Kidney (tissue), 14 donors: ENCODE results near the gene ARVCF. TPM values are rescaled to one million over a fixed set of nuclear protein-coding genes. Genes with fewer than 3 reads are reported as not detected.

Experiments
- DNase-seq, 5 donors: peaks; one replicate each; pipeline ENCODE4 v3.0.0-alpha.2; 2013 to 2020
- FAIRE-seq: peaks from 2 replicates; lab custom pipeline; 2012; peaks lifted over from hg19 to GRCh38; lab: Jason Lieb, UNC
- H3K27ac ChIP-seq, 2 donors: one replicate each; pipeline ENCODE4 v1.7.0; 2013; ENCODE audit warnings: low read depth in 2 of 2, low read length in 2 of 2, inconsistent platforms in 1 of 2
- H3K27me3 ChIP-seq: one replicate; pipeline ENCODE4 v1.7.1; 2013; ENCODE audit warnings: low read length, inconsistent platforms; ENCODE audit not compliant: control insufficient read depth, insufficient read depth
- H3K36me3 ChIP-seq, 3 donors: one replicate each; pipeline versions ENCODE4 v1.7.0 to v1.7.1; 2013; ENCODE audit warnings: low read length in 3 of 3, control low read depth in 1 of 3, inconsistent platforms in 1 of 3; ENCODE audit not compliant: insufficient read depth in 3 of 3, control insufficient read depth in 2 of 3
- H3K4me1 ChIP-seq, 3 donors: one replicate each; pipeline versions ENCODE4 v1.7.0 to v1.7.1; 2013; ENCODE audit warnings: low read length in 3 of 3, inconsistent platforms in 1 of 3, low read depth in 1 of 3; ENCODE audit not compliant: control insufficient read depth in 2 of 3, insufficient read depth in 2 of 3
- H3K4me3 ChIP-seq, 3 donors: one replicate each; pipeline versions ENCODE4 v1.7.0 to v1.8.1; 2013; ENCODE audit warnings: low read length in 3 of 3, control low read depth in 1 of 3, inconsistent platforms in 1 of 3
- H3K9ac ChIP-seq, 3 donors: one replicate each; pipeline versions ENCODE4 v1.7.0 to v1.7.1; 2013; ENCODE audit warnings: low read length in 3 of 3, control low read depth in 1 of 3, inconsistent platforms in 1 of 3
- H3K9me3 ChIP-seq, 3 donors: one replicate each; pipeline versions ENCODE4 v1.7.0 to v1.7.1; 2013; ENCODE audit warnings: low read length in 3 of 3, control low read depth in 1 of 3, inconsistent platforms in 1 of 3; ENCODE audit not compliant: control insufficient read depth in 2 of 3, insufficient read depth in 1 of 3
- intact Hi-C: fragments of 100-400 bp; cut with DNase I; formaldehyde crosslinking; loops from one replicate; pipeline ENCODE4 v1.11.1; 2022
- polyA plus RNA-seq: library from polyadenylated mRNA; stranded (reverse); fragments of 350-450 nt; fragmentation: Illumina TruSeq; extraction: RNeasy Lipid Tissue Mini Kit (QIAGEN cat#74804); gene quantifications from one replicate; pipeline ENCODE4 v1.2.3, GENCODE V29; 2014; ENCODE audit warnings: low read depth, low replicate concordance; ENCODE audit not compliant: insufficient read depth
- total RNA-seq: library from RNA; stranded (reverse); fragmentation: NEBNext Ultra II Directional; extraction: Animal tissue kit (Norgen Biotek cat#: 25700); gene quantifications from one replicate; pipeline ENCODE4 v1.2.1, GENCODE V29; 2021
- TF ChIP-seq, protein P1 (sequence below): IDR thresholded peaks from 3 replicates; pipeline ENCODE4 v1.5.1; 2012; ENCODE audit warnings: mild to moderate bottlenecking, moderate library complexity, borderline replicate concordance; ENCODE audit not compliant: insufficient read depth; ENCODE audit errors: extremely low read depth
- donor health status: control.
- donor health status: control.
- donor health status: control.
- donor health status: control.
- donor health status: control.
- donor health status: DM: yes; HTN: yes; CAD: no.
- donor health status: Normal renal cell carcinoma (clear cell type).

Gene ARVCF
- total and polyA plus RNA-seq, 2 donors from 2014 or later: 16.0 to 21.9 TPM

DNA sequence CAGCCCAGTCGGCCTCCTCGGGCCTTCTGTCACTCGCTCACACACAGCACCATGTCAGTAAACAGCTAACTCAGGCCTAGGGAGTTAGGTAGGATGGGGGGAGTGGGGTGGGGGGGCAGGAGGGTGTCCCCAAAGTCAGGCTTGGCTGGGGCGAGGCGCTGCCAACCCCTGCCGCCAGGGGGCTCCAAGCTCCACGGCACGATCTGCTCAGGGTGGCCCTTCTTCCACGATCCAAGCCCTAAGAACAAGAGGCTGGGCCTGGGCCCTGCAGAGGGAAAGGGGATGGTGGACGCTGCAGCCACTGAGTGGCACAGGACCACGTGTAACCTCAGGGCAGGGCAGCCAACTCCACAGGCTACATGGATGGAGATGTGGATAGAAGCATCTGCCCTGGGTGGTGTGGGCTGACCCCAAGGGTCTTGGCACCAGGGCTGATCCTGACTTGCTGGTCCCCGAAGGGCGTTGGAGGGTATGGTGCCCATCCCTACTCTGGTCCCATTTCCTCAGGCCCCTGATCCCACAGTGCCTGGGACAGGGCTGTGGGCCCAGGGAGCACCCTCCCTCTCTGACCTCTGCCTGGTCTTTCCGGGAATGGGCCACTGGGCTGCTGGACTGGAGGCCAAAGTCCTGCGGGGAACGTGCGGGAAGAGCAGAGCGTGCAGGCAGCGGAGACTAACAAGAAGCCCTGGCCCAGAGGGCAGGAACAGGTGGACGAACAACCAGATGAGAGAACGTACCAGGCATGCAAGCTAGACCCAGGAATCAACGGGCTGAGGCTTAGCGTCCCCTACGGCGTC lies 45.9 kb downstream of the ARVCF start:
- Histone ChIP-seq H3K27me3 (no peaks in the 10 kb centered on the region), H3K36me3 (peaks cover 0 to 11% (median 2%) of the 10 kb centered on the region in 3 donors), H3K4me3 (no peak overlapping the region), H3K27ac (peak overlapping the region; percentile 71 to 88), H3K4me1 (peaks cover 0 to 18% (median 0%) of the 10 kb centered on the region in 3 donors), H3K9ac (no peak overlapping the region), H3K9me3 (no peaks in the 10 kb centered on the region)
- peak in 4 of 5 donors; percentile 45 to 86 (median 70) for DNase-seq
- FAIRE-seq: no peak
- TF ChIP-seq, protein P1, sequence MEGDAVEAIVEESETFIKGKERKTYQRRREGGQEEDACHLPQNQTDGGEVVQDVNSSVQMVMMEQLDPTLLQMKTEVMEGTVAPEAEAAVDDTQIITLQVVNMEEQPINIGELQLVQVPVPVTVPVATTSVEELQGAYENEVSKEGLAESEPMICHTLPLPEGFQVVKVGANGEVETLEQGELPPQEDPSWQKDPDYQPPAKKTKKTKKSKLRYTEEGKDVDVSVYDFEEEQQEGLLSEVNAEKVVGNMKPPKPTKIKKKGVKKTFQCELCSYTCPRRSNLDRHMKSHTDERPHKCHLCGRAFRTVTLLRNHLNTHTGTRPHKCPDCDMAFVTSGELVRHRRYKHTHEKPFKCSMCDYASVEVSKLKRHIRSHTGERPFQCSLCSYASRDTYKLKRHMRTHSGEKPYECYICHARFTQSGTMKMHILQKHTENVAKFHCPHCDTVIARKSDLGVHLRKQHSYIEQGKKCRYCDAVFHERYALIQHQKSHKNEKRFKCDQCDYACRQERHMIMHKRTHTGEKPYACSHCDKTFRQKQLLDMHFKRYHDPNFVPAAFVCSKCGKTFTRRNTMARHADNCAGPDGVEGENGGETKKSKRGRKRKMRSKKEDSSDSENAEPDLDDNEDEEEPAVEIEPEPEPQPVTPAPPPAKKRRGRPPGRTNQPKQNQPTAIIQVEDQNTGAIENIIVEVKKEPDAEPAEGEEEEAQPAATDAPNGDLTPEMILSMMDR: peak; percentile 94
- intact Hi-C loops: no loop called here

DNA sequence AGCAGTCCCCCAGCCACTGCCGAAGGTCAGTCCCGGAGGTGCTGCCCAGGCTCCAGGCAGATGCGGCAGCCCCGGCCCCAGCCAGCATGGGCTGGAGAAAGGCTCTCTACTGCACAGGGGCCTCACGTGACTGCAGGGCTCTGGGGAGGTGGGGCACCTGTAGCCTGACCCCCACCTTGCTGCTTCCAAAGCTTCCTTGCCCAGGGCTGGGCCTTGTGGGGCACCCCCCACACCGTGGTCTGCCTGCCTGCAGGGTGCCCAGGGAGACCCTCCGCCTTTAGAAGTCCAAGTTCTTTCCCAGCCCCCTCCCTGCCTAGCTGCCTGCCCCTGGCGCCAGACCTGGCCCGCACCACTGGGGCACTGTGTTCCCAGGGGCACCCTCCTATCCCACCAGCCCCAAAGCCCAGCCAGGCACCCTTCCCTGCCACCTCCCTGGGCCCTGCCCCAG lies 46.6 kb downstream of the ARVCF start:
- FAIRE-seq: no peak
- H3K36me3 ChIP-seq: peaks cover 0 to 11% (median 2%) of the 10 kb centered on the region in 3 donors

DNA sequence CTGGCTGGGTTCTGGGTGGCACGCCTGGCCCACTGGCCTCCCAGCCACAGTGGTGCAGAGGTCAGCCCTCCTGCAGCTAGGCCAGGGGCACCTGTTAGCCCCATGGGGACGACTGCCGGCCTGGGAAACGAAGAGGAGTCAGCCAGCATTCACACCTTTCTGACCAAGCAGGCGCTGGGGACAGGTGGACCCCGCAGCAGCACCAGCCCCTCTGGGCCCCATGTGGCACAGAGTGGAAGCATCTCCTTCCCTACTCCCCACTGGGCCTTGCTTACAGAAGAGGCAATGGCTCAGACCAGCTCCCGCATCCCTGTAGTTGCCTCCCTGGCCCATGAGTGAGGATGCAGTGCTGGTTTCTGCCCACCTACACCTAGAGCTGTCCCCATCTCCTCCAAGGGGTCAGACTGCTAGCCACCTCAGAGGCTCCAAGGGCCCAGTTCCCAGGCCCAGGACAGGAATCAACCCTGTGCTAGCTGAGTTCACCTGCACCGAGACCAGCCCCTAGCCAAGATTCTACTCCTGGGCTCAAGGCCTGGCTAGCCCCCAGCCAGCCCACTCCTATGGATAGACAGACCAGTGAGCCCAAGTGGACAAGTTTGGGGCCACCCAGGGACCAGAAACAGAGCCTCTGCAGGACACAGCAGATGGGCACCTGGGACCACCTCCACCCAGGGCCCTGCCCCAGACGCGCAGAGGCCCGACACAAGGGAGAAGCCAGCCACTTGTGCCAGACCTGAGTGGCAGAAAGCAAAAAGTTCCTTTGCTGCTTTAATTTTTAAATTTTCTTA lies 47.3 kb downstream of the ARVCF start:
- Histone ChIP-seq H3K4me3 (no peak overlapping the region), H3K27ac (peak overlapping the region in 1 of 2 donors; percentile 61), H3K4me1 (peaks cover 0 to 19% (median 0%) of the 10 kb centered on the region in 3 donors), H3K27me3 (no peaks in the 10 kb centered on the region), H3K9me3 (no peaks in the 10 kb centered on the region), H3K36me3 (peaks cover 0 to 11% (median 2%) of the 10 kb centered on the region in 3 donors), H3K9ac (no peak overlapping the region)
- TF ChIP-seq, protein P1: no peak
- peak in 1 of 5 donors; percentile 68 for DNase-seq
- intact Hi-C loops: no loop called here
- FAIRE-seq: no peak

More for the DNA sequence above, 46.6 kb downstream of the ARVCF start:
- TF ChIP-seq, protein P1: no peak
- H3K27ac ChIP-seq: peak overlapping the region; percentile 56 to 71
- no peaks in the 10 kb centered on the region for H3K27me3 ChIP-seq
- H3K4me1 ChIP-seq: peaks cover 0 to 18% (median 0%) of the 10 kb centered on the region in 3 donors
- H3K4me3 ChIP-seq: no peak overlapping the region
- DNase-seq: peak in 1 of 5 donors; percentile 72
- no peak overlapping the region for H3K9ac ChIP-seq
- H3K9me3 ChIP-seq: no peaks in the 10 kb centered on the region
- intact Hi-C loops: no loop called here
